Stimulated activated CD4-positive, alpha-beta T cell treated with anti-CD3 and anti-CD28 coated beads, TNF-alpha, amount 100 ng/mL, for 1 hour (primary cell): ENCODE data around the gene ERH.

Experiments used
- DNase-seq, 3 donors: peaks; one replicate each; pipeline ENCODE4 v3.0.0-alpha.2; 2020; ENCODE audit warnings: low read depth in 3 of 3, low spot score in 1 of 3

The ERH gene

DNA sequence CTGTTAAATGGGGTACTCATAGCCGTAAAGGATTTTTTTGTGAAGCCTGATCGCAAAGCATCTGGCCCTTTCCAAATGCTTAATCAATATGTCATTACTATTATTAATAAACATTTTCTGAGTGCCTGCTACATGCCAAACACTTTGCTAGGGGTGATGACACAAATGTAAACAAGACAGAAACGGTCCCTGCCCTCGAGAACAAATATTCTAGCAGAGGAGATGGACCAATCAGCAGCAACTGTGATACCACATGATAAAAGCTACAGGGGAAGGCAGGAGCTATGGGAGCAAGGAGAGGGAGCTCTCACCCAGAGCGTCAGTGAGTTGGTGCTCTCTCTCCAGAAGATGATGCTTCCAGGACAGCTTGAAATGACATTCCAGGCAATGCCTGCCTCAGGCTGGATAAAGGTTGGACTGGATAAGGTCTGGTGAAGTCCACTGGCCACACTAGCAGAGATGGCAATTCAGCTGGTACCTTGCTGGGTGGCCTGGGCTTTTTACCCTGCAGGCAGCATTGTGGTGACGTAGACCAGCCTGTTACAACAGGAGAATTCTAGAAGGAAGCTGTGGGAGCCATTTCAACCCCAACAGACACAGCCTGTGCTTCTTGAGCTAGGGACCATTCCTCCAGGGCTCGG lies 41.1 kb downstream of the ERH start:
- no peak for DNase-seq

DNA sequence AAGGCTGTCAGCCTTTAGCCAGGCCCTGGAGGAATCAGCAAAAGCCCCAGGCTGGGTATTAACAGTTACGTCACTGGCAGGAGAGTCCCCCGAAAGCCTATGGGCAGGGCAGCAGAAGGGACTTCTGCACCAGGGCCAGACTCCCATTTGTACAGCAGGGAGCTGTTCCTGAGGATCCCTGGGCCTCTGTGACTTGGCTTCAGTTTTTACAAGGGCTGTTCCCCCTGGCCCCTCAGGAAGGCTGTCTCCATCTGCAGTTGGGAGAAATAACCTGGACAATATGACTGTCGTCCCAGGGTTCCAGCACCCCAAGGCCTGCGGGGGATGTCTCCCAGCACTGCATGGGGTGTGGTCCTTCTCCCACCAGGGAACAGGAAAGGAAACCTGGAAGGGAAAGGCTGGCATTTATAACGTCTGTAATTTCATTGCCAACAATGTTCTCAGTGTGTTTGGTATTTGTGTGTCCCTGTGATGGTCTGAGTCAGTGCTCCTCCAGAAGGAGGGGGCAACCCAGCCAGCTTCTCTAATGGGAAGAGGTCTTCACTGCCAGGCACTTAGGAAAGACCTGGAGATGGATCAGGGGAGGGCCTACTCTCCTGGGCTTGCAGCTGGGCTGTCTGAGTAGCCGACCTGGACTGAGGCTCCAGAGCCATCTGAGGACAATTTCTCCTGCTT lies 42.4 kb downstream of the ERH start:
- DNase-seq = no peak

DNA sequence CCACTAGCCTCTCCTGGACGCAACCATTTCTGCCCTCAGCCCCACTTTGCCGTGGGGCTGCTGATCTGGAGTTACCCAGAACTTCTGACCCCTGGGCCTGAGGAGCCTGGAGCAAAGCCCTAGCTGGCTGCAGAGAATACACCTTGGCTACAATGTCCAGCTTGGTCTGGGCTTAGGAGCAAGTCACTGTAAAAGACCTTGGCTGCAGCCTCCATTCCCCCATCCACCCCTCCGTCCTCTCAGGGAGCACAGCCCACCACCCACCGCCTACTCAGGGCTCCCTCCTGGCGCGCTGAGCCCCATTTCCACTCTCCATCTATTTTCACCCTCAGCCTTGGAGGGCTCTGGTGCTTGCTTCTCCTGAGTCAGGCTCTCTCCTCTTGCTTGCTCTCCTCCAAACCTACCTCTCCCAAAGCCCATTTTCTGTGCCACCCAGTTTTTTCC lies 42.9 kb downstream of the ERH start:
- no peak for DNase-seq

DNA sequence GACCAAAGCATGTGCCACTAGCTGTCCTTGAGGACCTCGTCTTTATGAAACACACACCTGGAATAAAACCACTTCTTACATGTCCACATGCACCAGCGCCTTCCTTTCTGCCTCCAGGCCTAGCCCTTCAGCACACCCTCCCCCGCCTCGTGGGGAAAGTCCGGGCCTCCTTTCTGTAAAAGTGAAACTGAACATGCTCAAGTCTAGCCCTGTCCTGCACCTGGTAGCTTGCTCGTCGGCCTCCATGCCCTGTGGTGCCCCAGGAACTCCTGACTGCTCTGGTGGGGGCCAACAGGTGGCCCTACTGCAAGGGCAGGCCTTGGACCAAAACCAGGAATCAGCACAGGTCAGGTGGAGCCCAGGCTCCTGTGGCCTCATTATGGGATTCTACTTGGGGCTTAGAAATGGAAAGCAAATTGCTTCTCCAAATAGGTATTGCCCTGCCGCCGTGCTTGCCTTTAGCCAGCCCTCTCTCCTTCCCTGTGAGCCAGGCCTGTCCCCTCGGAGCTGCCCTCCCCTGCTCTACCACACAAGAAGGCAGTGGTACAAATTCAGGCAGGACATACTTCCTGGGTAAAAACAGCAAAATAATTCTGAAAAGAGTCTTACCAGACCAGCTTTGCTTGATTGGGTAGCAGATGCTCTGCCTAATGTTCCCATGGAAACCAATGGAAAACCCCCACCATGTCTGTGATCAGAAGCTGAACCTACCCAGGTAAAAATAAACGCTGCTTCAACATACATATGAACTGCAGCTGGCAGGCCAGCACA lies 43.5 kb downstream of the ERH start:
- DNase-seq = peak in 2 of 3 donors; percentile 7 to 42

DNA sequence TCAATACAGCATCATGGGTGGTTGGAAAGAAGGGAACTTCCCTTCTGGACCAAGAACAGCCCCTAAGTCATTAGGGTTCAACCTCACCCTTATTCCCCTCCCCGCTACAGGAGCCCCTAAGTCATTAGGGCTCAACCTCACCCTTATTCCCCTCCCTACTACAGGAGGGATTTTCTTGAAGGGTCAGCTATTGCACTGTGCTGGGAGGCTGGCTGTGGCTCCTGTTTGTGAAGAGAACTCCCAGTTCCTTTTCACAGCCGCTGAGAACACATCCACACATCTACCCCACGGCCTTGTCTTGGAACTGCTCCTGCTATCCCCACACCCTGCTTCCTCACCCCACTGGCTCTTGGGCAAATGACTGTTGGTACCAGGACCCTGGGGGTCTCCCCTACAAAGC lies 44.9 kb downstream of the ERH start:
- no peak for DNase-seq

DNA sequence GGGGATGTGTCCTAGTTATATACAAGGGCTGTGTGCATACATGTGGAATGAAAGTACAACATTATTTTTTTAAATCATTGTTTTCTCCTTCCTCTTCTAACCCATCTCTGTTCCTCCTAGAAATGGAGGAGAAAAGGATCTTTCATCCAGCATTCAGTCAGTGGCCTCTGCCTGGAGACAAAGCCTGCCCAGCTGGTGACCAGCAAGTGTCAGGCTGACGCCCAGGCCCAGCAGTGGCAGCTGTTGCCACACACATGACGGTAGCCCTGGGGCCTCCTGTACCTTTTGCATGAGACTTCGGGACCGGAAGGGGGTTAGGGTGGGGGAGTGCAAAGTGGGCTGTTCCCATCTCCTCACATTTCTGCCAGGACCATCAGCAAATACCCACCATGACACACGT lies 46.2 kb downstream of the ERH start:
- no peak for DNase-seq

DNA sequence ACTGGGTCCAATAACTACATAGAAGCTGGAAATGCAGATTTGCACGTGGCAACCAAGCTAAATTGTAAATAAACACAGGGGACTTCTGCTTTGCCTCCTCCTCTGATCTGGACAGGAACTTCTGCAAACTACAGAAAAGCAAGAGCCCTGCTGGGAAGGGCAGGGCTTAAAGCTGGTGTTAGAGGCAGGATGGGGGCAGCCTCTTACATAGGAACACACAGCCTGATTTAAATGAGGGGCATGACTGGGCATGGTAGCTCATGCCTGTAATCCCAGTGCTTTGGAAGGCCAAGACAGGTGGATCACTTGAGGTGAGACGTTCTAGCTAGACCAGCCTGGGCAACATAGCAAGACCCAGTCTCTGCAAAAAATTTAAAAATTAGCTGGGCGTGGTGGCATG lies 46.7 kb downstream of the ERH start:
- DNase-seq = no peak

DNA sequence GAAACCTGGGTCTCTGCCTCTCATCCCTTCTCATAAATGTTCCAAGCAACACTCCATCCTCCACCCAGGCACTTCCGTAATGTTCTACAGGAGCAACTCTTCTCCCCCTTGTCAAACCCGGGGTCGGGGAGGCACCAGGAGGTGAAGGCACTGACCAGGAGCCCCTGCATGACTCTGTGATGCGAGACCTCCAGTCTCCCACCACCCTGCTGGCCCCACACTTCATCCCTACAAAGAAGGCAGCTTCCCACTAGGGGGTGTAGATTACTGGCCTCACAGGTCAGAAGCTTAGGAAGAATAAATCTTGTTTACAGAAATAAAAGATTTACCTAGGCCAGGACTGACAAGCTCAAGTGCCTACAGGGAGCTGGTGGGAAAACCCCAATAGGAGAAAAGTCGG lies 47.2 kb downstream of the ERH start:
- DNase-seq = no peak

DNA sequence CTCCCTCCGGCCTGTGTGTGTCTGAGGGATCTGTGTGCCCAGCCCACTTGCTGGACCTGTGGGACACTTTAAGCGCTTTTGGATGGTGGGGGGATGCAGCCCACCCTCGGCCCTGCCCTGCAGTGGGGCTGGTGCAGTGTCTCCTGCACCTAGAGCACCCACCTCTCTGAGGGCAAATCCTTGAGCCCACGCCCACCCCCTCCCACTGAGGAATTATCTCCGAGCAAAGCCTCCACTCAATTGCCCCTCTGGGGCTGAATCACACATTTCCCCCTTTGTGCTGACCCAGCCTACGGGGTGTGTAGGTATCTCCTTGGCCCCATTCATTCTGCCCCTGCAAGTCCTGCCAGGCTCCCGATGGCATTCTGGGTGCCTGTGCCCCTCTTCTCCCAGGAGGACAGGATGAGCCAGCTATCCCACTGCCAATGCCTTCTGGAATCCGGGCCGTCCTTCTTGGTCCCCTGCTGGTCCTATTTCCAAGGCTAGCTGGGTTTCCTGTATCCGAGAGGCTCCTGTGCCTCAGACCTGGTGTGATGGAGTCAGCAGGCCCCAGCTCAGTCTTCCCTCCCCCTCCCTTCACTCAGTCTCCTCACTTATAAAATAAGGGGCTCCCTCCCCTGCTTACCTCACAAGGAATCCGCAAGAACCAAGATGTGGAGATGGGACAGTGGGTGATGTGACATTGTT lies 48.9 kb downstream of the ERH start:
- DNase-seq = no peak

DNA sequence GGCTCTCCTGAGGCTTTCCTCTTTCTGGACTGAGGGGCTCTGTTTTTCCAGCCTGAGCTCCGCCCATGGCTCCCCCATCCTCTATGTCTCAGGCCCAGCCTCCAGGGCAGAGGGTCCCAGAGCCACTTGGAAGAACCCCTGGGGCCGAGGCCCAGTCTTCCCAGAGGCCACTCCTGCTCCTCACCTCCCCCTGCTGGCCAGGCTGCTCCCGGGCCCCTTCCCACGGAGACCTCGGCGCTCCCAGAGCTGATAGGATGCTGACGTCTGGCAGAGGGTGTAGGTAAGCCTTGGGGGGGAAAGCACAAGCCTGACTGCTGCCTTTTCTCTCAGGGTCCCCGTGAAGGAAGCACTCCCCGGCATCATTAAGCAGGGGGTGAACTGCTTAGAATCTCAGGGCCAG lies 51.4 kb downstream of the ERH start:
- DNase-seq = no peak

DNA sequence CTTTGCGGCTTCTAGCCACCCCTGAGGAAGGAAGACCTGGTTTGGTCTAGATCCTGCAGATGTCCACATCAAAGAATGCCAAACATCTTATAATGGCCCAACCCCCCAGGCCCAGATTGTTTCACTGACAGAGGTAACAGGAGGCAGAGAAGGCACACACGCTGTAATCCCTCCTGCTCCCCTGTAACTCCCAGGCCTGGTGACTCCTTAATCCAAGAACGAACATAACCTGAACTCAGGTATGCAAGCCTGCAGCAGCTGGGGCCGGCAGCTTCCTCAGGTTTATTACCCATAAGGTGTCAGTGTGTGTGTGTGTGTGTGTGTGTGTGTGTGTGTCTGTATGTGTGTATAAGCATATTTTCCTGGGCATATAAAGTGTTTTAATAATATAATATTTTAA lies 52.7 kb downstream of the ERH start:
- no peak for DNase-seq

DNA sequence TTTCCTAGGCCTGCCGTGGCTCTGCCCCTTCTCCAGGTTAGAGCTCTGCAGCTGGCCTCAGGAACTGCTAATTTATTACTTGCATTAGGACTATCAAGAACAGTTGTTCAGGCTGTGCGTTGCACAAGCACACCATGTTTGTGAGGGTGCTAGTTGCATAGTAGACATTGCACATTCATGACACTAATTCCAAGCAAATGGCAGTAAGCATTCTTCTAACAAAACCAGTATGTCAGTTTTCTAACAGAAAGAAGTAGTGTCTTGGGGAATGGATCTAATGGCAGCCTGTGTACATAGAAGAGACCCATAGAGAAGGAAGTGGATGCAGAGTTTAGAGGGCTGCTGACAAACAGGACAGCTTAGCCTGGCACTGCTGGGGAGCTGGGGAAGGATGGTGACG lies 53.9 kb downstream of the ERH start:
- no peak for DNase-seq

DNA sequence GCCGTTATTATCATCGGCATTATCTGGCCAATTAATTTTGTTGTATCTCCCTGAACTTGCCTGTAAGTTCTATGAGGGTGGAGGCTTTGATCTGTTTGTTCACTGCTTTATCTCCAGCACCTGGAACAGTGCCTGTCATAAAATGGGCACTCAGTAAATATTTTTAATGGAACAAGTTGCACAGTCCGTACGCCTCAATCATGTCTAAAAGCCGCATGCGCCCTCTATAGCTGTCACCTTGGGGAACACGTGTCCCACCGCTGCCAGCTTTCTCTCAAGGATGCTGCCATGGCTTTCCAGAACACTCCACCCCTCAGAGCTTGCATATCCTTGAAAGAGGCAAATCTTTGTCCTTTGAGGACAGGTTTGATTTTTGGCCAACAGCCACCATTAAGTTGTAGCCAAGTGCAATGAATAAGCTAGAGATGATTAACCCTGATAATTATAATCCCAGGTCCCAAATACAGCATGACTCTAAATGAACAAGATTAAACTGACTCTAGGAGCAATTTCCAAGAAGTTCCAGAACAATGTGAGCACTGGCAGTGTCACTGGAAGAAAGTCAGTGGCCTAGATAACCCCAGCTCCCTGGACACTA lies 55.1 kb downstream of the ERH start:
- DNase-seq = no peak

DNA sequence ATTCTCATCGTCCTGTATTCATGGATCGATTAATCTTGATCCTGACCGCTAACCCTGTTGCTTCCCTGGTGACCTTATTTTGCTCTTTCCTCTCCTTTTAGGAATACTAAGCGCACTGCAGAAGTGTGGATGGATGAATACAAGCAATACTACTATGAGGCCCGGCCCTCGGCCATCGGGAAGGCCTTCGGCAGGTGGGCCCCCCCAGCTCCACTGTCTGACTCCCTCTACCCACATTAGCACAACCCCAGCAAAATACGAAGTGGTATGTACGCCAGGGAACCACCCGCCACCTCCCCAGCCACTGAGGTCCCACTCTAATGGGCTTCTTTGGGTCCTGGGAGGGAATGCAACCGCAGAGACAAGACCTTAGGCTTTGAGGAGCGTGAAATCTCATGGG lies 58.7 kb downstream of the ERH start:
- no peak for DNase-seq

DNA sequence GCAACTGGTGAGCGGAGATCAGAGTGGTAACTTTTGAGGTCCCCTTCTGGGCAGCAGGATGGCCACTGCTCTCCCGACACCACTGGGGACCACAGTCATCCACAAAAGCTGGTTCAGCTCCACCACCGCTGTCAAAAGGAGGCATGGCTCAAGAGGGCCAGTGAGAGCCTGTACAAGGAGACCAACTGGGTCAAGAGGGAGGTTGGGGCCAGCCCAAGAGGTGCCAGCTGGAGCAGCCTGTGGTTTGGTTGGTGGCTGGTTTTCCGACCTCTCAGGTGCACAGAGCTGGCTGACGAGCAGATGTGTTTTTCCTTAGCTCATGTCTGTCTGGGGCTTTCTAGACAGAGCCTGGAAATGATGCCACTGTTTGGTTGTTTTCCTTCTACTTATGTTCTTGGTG lies 60.1 kb downstream of the ERH start:
- no peak for DNase-seq

DNA sequence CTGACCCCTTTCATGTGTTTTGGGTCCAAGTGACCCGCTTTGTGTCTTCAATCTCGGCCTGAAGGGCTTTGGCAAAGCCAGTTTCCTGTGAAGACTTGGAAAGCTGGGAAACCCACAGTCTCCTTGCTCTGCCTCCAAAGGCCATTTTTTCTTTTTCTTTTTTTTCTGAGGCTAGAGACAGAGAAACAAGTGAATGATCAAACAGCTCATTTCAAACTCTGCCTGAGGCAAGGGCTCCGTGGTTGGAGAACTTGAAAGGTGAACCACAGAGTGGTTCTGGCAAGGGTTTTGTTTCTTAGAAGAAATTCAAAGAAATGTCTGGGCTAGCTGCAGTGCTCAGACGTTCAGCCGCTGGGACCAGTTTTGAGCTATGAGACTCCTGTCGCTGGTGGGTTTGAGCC lies 62.7 kb downstream of the ERH start:
- no peak for DNase-seq

DNA sequence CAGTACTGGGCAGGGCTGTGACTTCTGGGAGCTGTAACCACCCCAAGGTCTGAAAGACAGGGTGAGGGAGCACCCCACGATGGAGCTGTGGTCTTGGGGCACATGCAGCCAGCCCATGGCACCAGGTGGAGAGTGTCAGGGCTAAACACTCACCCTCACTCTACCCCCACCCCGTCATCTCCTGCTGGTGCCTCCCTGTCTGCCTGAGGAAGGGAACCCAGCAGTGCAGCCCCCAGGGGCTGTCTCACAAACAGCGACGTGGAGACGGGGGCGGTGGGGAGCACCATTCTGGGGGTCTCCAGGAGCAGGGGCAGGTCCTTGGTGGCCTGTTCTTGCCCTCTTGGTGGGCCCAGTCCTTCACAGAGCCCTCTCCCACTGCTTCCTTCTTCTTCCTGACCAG lies 63.5 kb downstream of the ERH start:
- DNase-seq = no peak

DNA sequence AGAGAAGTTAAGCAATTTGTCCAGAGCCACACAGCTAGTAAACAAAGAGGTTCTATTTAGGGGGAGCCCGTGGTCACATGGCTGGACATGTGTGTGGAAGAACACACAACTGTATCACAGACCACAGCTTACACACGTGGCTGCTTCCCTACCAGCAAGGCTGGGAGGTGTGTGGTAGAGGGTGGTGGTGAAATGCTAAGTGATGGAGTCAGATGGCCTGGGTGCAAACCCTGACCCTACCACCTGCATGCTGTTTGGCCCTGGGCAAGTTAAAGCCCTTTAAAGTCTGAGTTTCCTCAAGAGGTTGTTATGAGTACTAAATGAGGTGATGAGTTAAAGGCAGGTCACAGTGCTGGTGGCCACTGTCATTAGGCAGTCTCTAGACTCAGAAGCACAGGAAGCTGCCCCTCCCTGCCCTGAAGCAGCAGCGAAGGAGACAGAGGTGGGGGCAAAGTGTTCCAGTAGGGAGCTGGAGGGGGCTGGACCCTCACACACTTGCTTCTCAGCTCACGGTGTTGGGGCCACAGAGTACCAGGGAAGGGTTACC lies 64.2 kb downstream of the ERH start:
- no peak for DNase-seq

DNA sequence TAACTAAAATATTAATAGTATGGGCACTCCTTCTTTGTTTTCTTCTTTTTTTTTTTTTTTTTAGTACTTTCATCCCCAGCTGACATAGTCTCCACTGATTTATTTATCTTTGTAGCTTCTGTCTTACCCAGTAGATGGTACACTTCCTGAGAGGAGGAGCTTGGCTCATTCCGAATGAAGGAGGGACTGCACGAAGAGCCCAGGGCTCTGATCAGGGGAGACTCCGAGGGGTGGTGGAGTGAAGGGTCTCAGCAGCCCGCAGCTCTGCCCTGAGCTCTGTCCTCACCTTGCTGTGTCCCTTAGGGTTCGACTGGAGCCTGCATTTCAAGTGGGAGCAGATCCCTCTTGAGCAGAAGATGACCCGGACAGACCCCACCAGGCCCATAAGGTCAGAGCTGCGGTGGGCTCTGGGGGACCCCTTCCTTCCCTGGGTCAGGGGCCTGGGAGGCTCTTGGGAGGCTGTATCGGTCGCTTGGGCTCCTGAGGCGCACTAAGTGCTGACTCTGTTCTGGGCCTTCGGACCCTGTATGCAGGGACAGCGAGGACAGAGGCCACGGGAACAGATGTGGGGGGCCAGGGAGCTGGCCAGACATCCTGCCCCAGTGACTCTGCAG lies 65.2 kb downstream of the ERH start:
- DNase-seq = no peak

DNA sequence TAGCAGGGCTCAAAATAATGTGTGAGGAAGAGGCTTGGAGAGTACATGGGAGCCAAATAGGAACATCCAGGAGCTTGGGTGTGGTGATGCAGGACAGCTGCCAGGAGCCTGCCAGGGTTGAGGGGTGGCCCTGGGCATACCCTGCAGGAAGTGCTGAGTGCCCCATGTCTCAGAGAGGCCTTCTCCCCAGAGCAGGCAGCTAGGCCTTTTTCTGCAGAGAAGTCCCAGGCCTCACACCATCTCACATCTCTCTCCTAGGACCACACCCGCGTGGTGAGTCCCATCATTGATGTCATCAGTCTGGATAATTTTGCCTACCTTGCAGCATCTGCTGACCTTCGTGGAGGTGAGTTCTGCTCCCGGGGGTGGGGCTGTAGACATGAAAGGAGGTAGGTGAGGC lies 66.9 kb downstream of the ERH start:
- DNase-seq = no peak
